NCI-H510A (cell line): Measurements from ENCODE around the gene FBRSL1.
"Not testable (repeated sequence)": the region's sequence is repeated elsewhere in the genome, so short reads cannot be mapped to it uniquely, and the experiment has no call there.

Experiments used
- DNase-seq: peaks from one replicate; lab custom pipeline; 2025; lab: John Stamatoyannopoulos, UW

FBRSL1 gene

DNA sequence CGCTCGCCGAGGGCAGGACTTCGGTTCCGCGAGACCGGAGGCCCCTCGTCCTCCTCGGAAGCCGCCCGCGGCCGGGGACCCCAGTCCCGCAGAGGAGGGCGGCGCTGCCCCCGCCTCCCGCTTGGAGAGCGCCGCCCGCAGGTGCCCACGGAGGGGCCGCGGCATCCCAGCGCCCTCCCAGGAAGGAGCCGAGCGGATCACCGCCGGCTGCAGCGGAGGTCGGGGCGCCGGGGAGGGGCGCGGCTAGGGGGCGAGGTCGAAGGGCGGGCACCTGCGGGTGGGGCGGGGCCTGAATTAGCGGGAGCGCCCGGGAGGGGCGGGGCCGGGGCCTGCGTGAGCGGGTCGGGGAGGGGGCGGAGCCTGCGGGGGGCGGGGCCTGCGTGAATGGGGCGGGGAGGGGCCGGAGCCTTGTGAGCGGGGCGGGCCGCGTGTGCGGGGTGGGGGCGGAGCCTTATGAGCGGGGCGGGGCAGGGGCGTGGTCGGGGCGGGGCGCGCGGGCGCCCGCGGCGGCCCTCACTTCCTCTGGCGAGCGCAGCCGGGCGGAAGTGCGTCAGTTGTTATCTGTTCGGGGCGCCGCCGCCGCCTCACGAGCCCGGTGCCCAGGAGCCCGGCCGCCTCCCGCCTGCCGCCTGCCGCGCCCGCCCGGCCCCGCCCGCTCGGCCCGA lies at the start of gene FBRSL1:
Gene FBRSL1 (plus strand): TSS at position 550 of the 665 bp plus-strand sequence.
- peak; percentile 89 for DNase-seq

DNA sequence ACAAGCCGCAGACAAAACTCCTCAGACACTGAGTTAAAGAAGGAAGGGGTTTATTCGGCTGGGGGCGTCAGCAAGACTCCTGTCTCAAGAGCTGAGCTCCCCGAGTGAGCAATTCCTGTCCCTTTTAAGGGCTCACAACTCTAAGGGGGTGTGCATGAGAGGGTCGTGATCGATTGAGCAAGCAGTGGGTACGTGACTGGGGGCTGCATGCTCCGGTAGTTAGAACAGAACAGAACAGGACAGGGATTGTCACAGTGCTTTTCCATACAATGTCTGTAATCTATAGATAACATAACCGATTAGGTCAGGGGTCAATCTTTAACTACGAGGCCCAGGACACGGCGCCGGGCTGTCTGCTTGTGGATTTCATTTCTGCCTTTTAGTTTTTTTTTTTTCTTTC lies 49.5 kb upstream of the FBRSL1 start:
- DNase-seq: not testable (repeated sequence)

DNA sequence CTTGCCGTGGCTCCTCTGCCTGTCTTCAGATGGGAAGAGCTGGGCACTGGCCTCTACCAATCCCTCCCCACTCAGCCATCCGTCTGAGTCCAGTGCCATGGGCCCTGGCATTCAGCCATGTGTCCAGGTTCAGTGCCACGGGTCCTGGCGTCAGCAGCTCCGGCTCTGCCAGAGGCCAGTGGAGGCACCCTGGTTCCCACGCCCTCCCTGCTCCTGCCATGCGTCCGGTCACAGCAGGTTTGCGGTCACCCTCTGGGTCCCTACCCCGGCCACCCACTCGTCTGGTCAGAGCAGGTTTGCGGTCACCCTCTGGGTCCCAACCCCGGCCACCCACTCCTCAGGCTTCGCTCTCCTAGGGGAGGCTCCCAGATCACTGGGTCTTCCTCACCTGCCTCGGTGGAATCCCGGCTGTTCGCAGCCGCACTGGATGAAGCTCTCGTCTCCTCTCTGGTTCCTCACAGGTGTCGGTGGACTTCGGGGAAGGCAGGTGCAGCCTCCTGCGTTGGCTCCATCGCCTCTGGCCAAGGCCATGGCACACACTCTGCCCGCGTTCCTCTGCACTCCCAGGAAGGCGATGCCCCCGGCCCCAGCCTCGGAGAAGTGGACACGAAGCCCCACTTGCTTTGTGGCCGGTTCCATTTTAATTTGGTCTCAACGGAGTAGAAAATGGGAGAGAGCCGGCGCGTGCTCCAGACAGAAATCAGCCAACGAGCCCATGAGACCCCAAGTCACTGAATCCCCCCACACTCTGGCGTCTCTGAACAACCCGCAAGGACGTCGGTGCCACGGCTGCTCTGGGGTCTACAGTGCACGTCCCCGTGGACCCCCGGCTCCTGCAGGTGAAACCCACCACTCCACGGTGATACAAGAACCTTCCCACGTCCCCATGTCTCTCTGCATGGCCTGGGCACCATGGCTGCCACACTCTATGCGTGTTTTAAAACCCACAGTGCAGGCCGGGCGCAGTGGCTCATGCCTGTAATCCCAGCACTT lies 47.8 kb upstream of the FBRSL1 start:
- no peak for DNase-seq

DNA sequence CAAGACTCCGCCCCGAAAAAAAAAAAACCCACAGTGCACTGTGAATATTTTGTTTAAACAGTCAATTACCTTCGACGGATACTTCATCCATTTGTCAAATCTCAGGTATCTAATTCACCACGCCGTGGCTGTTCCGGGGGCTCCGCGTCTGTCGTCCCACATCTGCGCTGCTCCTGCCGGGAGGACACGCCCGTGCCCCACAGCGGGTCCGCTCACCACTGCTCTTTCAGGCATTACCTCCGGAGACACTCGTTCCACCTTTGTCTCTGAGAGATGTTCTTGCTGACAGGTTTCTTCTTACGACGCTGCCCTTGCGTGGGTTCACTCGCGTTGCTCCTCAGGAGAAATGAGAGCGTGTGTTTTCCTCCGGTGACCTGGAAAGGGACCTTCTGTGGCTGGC lies 46.9 kb upstream of the FBRSL1 start:
- DNase-seq: no peak

DNA sequence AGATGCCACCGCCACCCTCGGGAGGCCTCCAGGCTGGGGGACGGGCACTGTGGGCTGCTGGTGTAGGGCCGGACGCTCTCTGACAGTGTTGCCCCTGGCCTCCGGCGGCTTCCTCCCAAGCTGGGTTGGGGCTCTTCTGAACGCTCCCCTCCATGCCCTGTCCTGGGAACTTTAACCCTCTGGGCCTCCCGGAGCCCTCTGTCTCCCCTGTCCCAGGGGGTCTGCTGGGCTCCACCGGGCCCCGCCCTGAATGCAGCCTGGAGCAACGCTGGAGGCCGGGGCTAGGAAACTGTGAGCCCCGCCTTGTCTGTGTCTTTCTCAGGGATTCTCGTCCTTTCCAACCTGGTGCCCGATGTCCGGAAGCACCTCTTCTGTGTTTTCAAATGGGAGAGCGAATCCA lies 45.7 kb upstream of the FBRSL1 start:
- DNase-seq: no peak

DNA sequence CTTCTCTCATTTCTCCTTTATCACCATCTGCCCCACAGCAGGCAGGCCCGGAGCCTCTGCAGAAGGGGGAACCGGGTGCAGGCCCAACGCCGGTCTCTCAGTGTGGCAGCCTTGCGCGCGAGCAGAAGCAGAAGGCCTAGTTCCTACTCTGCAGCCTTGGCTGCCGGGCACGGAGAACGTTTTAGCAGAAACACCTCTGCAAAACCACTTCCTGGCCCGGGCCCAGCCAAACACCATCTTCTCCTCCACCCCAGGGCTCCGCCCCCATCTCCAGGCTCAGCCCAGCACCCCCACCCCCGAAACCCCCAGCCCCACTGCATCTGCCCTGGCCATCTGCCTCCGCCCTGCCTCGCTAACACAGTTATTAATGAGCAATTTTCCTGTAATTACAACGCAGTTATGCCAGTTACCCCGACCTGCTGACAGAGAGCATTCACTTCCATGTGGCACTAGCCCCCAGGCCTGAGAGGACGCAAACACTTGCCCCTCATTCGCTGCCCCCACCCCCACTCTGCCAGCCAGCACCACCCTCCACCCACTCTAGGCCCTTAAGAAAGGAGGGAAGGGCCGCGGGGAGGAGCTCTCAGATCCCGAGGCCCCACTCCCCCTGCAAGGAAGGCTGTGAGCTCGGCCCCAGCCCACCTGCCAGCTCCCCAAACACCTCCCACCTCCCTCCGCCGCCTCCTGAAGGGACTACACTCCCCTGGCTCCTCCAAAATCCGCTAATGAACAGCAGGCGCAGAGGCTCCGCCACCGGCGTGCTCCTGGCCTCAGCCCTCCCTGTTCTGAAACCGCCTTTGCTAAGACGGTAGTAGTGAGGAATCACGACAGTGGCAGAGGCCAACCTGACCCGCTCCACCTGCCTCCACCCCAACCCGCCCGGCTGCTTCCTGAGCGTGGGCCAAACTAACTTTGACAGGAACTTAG lies 44.7 kb upstream of the FBRSL1 start:
- DNase-seq: no peak

DNA sequence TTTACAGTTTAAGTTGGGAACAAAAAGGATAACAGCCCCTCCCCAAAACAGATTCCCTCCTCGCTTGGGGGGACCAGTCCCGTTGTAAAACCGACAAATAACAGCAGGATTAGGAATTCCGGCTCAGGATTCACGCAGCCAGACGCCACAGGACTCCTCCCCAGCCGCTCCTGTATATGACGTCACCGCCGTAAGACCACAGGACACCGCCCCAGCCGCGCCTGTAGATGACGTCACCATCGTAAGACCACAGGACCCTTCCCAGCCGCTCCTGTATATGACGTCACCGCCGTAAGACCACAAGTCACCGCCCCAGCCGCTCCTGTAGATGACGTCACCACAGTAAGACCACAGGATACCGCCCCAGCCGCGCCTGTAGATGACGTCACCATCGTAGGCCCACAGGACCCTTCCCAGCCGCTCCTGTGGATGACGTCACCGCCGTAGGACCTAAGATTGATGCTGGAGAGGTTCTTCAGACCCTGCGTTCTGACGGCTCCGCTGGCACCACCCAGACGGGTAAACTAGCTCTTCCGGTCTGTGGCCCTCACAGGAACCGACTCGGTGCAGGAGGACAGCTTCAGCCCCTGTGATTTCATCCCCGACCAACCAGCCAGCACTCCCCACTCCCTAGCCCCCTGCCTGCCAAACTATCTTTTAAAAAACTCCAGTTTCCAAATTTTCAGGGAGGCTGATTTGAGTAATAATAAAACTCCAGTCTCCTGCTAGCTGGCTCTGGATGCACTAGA lies 43.9 kb upstream of the FBRSL1 start:
- peak; percentile 45 for DNase-seq

DNA sequence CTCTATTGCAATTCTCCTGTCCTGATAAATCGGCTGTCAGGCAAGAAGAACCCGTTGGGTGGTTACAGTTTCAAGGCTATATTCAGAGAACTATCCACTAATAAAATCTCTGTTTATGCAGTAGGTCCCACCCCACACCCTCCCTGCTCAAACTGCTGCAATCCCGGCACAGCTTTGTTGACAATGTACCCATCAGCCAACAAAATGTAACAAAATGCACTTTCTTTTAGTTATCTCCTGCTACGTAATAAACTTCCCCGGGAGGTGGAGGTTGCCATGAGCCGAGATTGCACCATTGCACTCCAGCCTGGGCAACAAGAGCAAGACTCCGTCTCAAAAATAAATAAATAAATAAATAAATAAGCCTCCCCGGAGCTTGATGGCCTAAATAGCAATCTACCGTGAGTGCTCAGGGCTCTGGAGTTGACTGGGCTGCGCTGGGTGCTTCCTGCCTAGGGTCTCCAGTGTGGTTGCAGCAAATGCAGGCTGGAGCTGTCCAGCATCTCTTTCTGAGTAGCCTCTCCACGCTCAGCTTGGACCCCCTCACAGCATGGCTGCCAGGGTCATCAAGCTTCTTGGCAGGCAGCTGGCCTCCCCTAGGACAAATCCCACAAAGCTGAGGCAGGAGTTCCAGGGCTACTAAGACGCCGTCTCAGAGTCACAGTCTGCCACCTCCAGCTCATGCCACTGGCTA lies 43.2 kb upstream of the FBRSL1 start:
- no peak for DNase-seq

DNA sequence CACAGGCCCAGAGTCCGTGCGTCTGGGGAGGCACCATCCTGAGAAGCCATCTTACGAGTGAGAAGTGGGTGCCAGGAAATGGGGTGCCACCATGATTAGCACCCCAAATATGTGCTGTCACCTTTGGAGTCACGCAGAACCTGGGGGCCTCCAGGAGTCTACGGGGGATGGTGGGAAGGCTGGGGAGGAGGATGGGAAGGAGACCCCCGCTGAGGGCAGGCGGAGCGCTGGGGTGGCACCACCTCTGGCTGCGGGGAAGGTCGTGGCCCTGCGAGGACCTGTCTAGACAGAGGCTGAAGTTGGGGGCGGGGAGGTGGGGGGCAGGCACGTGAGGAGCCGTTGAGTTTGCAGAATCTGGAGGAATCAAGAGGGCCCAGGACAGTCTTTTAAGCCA lies 42.6 kb upstream of the FBRSL1 start:
- DNase-seq: no peak

GRCh38 chr12:132447731-132448462 lies 42.1 kb upstream of the FBRSL1 start:
- no peak for DNase-seq

GRCh38 chr12:132448463-132448820 lies 41.5 kb upstream of the FBRSL1 start:
- DNase-seq: no peak

DNA sequence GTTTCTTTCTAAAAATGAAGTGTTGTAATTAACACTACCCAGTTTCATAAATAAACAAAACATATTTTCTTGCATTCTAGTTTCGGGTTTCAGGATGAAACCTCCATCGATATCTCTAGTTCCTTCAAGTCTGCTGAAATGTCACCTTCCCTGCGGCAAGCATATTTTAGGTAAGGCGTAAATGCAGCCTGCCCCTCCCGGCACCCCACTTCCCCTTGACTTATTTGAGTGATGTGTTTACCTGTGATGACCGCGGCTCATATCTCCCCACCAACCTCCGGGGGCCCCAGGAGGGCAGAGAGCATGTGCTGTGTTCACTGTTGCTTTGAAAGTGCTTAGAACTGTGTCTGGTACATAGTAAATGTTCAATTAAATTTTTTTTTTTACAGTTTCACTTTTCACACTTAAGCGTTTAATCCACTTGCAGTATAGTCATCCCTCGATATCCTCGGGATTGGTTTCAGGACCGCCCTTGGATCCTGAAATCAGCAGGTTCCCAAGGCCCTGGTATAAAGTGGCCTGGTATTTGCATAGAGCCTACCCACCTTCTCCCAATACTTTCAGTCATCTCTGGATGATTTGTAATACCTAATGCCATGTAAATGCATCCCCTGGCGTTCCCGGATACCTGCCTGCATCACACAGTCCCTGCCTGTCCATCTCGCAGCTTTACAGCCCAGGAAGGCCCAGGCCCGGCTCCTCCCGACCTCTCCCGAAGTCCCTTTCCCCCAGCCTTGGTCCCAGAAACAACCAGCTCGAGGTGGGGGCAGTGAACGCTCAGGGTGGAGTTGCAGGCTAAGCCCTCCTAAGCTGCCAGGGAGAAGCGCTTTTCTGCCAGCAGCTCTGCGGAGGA lies 40.2 kb upstream of the FBRSL1 start:
- no peak for DNase-seq

DNA sequence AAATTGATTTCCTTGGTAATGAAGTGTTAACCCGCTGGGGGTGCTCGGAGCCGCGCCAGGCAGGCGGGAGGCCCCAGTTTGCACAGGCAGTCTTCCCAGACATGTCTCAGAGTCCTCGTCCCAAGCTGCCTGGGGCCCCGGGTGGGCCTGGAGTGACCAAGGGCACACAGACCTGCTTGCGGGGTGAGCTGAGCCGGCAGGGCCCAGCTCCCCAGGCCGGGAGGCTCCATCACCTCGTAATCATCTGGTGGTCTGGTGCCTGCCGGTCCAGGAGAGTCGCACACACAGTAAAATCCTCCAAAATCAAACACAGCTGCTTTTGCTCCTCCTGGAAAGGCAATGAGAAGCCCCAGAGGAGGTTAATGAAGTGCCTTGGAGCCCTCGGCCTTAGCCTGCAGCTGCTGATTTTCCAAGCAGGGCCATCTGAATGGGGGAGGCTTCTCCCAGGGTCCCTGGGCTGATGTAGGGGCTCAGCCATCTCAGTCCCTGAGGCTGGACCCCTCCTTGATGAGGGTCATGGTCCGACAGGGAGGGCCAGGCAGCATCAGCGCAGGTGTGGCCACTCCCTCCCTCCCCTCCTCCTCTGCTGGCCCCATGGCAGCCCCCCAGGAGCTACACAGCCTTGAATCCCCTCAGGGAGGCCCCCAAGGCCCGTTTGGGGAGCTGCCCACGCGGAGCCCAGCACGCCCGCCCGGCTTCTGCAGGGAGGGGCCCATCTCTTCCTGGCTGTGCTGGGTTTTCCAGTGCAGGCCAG lies 39.4 kb upstream of the FBRSL1 start:
- no peak for DNase-seq

DNA sequence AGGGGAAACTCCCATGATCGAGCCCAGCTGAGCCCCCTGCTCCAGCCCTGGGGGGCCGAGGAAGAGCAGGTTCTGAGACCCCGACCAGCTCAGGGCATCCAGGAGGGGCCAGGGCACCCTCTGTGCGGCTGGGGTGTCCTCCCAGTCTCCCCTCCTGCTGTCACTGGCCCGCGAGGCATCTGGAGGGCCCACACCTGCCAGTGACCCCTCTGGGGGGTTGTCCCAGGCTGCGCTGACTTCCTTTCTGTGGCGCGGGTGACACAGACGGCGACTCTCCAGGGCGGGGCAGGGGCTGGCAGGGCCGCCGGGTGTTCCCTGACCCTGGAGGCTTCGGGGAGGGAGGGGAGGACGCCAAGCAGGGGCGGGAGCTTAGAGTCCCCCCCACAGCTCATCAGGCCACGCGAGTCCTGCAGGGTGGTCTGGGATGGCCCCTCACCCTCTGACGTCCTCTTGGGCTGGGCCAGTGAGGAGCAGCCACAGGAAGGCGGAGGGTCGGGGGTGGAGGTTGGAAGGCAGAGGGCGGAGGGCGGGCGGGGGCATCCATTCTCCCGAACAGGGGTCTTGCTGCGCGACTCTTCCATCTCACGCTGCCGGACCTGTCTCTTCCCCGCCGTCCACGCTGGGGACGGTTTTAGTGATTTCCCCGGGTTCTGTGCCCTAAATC lies 38.6 kb upstream of the FBRSL1 start:
- DNase-seq: no peak

- no peak for DNase-seq
These were observed 38.1 kb upstream of the FBRSL1 start for GRCh38 chr12:132451836-132452195.

GRCh38 chr12:132452596-132453350 lies 37.2 kb upstream of the FBRSL1 start:
- DNase-seq: no peak
